ENCODE data around the gene PLA2G7. TPM values are rescaled to one million over a fixed set of nuclear protein-coding genes. Genes with fewer than 3 reads are reported as not detected.

PLA2G7 gene
- total RNA-seq, 1 experiment from 2014 or later = 1.7 TPM

DNA sequence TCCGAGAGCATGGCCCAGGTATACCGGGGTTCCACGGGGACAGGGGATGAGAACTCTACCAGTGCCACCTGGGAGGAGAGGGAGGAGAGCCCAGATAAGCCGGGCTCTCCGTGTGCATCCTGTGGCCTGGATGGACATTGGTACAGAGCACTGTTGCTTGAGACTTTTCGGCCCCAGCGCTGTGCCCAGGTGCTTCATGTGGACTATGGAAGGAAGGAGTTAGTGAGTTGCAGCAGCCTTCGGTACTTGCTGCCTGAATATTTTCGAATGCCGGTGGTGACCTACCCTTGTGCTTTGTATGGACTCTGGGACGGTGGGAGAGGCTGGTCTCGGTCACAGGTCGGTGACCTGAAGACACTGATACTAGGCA, 46.2 kb downstream of the PLA2G7 start:
- H3K56ac ChIP-seq (ENCODE audit: insufficient read length, low read depth, low read length) = no peak overlapping the region
- no peak overlapping the region for H3K27ac ChIP-seq (ENCODE audit: insufficient read length, low read depth, low read length)
- no peak overlapping the region for H3K18ac ChIP-seq (ENCODE audit: insufficient read length, low read depth, low read length)
- no peak overlapping the region for H3K27ac Mint-ChIP-seq
- H4K8ac ChIP-seq (replicated peaks; ENCODE audit: insufficient read length, low read depth, low read length) = no peak overlapping the region
- H4K5ac ChIP-seq (ENCODE audit: insufficient read length, low read depth, low read length) = no peak overlapping the region
- H3K4me2 ChIP-seq (ENCODE audit: insufficient read depth, insufficient read length, low read length) = no peak overlapping the region
- no peaks in the 10 kb centered on the region for H3K9me3 Mint-ChIP-seq
- H3K23me2 ChIP-seq (ENCODE audit: insufficient read length, low read depth, low read length, poor library complexity, severe bottlenecking) = no peaks in the 10 kb centered on the region
- TF ChIP-seq, protein P1, sequence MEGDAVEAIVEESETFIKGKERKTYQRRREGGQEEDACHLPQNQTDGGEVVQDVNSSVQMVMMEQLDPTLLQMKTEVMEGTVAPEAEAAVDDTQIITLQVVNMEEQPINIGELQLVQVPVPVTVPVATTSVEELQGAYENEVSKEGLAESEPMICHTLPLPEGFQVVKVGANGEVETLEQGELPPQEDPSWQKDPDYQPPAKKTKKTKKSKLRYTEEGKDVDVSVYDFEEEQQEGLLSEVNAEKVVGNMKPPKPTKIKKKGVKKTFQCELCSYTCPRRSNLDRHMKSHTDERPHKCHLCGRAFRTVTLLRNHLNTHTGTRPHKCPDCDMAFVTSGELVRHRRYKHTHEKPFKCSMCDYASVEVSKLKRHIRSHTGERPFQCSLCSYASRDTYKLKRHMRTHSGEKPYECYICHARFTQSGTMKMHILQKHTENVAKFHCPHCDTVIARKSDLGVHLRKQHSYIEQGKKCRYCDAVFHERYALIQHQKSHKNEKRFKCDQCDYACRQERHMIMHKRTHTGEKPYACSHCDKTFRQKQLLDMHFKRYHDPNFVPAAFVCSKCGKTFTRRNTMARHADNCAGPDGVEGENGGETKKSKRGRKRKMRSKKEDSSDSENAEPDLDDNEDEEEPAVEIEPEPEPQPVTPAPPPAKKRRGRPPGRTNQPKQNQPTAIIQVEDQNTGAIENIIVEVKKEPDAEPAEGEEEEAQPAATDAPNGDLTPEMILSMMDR (conservative IDR thresholded peaks at IDR 0.05) = no peak
- no CpG with 5 or more reads among the region's 13 CpGs for WGBS (ENCODE audit: extremely low coverage, insufficient read length, low lambda C conversion rate)
- peaks cover 2% of the 10 kb centered on the region; the same call in 1 of the 2 replicates for H3K27me3 Mint-ChIP-seq (ENCODE audit: low read depth)
- no peaks in the 10 kb centered on the region for H4K20me1 ChIP-seq (ENCODE audit: control insufficient read depth, insufficient read depth, insufficient read length)
- no peak overlapping the region for H2BK5ac ChIP-seq (ENCODE audit: insufficient read length, low read length)
- DNase-seq = no peak
- H2BK15ac ChIP-seq (ENCODE audit: low read depth, low read length) = no peak overlapping the region
- no peak overlapping the region for H4K91ac ChIP-seq (ENCODE audit: insufficient read length, low read depth, low read length)
- H2AFZ ChIP-seq (ENCODE audit: low read length) = no peak overlapping the region
- H2BK12ac ChIP-seq (ENCODE audit: insufficient read length, low read depth, low read length) = no peak overlapping the region
- no peak overlapping the region for H3K4me3 Mint-ChIP-seq
- H2BK120ac ChIP-seq (ENCODE audit: low read depth, low read length, poor library complexity, severe bottlenecking) = no peak overlapping the region
- H3K14ac ChIP-seq (ENCODE audit: insufficient read depth, low read length) = no peak overlapping the region
- H3K4ac ChIP-seq (ENCODE audit: low read depth, low read length) = no peak overlapping the region
- H3K27me3 ChIP-seq (ENCODE audit: insufficient read depth, low read length) = no peaks in the 10 kb centered on the region
- H3K9ac ChIP-seq (ENCODE audit: extremely low read depth, insufficient read length, low read length) = no peak overlapping the region
- H3T11ph ChIP-seq (ENCODE audit: low read length) = no peak overlapping the region
- H2AK5ac ChIP-seq (ENCODE audit: insufficient read length, low read length) = no peak overlapping the region
- no peaks in the 10 kb centered on the region for H3K79me1 ChIP-seq (ENCODE audit: insufficient read depth, low read depth, low read length, poor library complexity, severe bottlenecking)
- no peaks in the 10 kb centered on the region for H3K79me2 ChIP-seq (ENCODE audit: insufficient read depth, low read length)
- no peaks in the 10 kb centered on the region for H3K4me1 Mint-ChIP-seq
- H3K36me3 Mint-ChIP-seq (ENCODE audit: insufficient read depth in 1 of 3, low read depth in 3 of 3) = no peaks in the 10 kb centered on the region
- H2BK20ac ChIP-seq (ENCODE audit: low read depth, low read length, poor library complexity, severe bottlenecking) = no peak overlapping the region
- H3K4me1 ChIP-seq (ENCODE audit: insufficient read depth, low read length) = no peaks in the 10 kb centered on the region
- H3K23ac ChIP-seq (ENCODE audit: insufficient read length, low read depth, low read length) = no peak overlapping the region
- no peaks in the 10 kb centered on the region for H3K9me3 ChIP-seq (ENCODE audit: control insufficient read depth, low read depth, low read length)
